ENCODE results near the gene COLEC12. TPM values are rescaled to one million over a fixed set of nuclear protein-coding genes. Genes with fewer than 3 reads are reported as not detected.
A peak's percentile ranks its signal among the peaks of the same experiment; 100 is the strongest.

Gene COLEC12
- total RNA-seq, 3 donors from 2014 or later = 2.4 to 12.1 (median 4.7) TPM

DNA sequence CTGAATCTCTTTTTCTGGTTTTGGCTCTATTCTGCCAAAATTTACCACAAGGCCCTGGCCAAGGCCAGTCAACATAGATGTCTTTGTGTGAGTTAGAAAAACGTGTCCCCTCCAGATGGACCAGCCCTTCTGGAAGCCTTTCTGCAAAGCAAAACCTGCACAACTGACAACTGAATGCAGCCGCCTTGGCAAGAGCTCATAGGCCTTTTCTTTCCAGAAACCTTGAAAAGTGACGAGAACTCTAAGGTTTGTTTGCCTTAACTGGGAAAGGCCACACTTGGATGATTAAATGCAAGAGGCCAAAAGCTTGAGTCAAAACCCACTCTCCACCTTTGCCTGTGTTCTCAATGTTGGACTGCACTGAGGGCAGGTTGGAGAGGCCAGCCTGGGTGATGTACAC is 103.9 kb downstream of the COLEC12 start:
- intact Hi-C loops (cut with DNase I, micrococcal nuclease) = no loop called here
- ATAC-seq (no peak), DNase-seq (no peak)

GRCh38 chr18:396251-396555 is 104.3 kb downstream of the COLEC12 start:
- Histone ChIP-seq H3K4me3 (no peak overlapping the region), H3K9me3 (no peaks in the 10 kb centered on the region), H3K36me3 (ENCODE audit: low read depth) (no peaks in the 10 kb centered on the region), H3K4me1 (ENCODE audit: low read depth) (no peaks in the 10 kb centered on the region)
- TF ChIP-seq, protein P1, sequence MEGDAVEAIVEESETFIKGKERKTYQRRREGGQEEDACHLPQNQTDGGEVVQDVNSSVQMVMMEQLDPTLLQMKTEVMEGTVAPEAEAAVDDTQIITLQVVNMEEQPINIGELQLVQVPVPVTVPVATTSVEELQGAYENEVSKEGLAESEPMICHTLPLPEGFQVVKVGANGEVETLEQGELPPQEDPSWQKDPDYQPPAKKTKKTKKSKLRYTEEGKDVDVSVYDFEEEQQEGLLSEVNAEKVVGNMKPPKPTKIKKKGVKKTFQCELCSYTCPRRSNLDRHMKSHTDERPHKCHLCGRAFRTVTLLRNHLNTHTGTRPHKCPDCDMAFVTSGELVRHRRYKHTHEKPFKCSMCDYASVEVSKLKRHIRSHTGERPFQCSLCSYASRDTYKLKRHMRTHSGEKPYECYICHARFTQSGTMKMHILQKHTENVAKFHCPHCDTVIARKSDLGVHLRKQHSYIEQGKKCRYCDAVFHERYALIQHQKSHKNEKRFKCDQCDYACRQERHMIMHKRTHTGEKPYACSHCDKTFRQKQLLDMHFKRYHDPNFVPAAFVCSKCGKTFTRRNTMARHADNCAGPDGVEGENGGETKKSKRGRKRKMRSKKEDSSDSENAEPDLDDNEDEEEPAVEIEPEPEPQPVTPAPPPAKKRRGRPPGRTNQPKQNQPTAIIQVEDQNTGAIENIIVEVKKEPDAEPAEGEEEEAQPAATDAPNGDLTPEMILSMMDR (IDR thresholded peaks at IDR 0.05) = no peak
- ATAC-seq = no peak
- intact Hi-C loops (cut with DNase I, micrococcal nuclease) = no loop called here
- DNase-seq = no peak

More for the DNA sequence above, 103.9 kb downstream of the COLEC12 start:
- Histone ChIP-seq H3K4me1 (ENCODE audit: low read depth) (no peaks in the 10 kb centered on the region), H3K36me3 (ENCODE audit: low read depth) (no peaks in the 10 kb centered on the region), H3K4me3 (no peak overlapping the region), H3K9me3 (no peaks in the 10 kb centered on the region)
- TF ChIP-seq, protein P1 (IDR thresholded peaks at IDR 0.05) = no peak

- Histone ChIP-seq H3K4me1 (ENCODE audit: low read depth) (no peaks in the 10 kb centered on the region), H3K36me3 (ENCODE audit: low read depth) (no peaks in the 10 kb centered on the region), H3K4me3 (no peak overlapping the region), H3K9me3 (no peaks in the 10 kb centered on the region)
- DNase-seq (no peak), ATAC-seq (no peak)
- intact Hi-C loops (cut with DNase I, micrococcal nuclease) = no loop called here
- TF ChIP-seq, protein P1 (IDR thresholded peaks at IDR 0.05) = no peak
Observed at GRCh38 chr18:395456-396250, 104.8 kb downstream of the COLEC12 start.

DNA sequence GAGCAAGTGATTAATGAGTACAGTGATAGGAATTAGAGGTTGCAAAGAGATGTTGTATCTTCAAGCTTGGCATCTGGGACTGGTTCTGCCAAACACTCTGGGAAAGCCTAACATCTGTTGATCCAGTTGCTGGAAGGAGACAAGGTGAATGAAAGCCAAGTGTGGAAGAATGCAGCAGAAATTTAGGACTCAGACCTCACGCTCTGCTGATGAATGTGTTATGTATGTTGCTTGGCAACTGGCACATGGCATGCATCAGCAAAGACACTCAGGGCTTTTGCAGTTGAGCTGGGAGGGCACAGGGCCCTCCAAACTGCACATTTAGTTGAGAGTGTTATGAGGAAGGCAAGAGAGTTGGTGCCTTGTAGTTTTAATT is 105.5 kb downstream of the COLEC12 start:
- TF ChIP-seq, protein P1 (IDR thresholded peaks at IDR 0.05) = no peak
- Histone ChIP-seq H3K4me1 (ENCODE audit: low read depth) (no peaks in the 10 kb centered on the region), H3K36me3 (ENCODE audit: low read depth) (no peaks in the 10 kb centered on the region), H3K9me3 (no peaks in the 10 kb centered on the region), H3K4me3 (no peak overlapping the region)
- intact Hi-C loops (cut with DNase I, micrococcal nuclease) = no loop called here
- ATAC-seq (peak; percentile 40), DNase-seq (no peak)

DNA sequence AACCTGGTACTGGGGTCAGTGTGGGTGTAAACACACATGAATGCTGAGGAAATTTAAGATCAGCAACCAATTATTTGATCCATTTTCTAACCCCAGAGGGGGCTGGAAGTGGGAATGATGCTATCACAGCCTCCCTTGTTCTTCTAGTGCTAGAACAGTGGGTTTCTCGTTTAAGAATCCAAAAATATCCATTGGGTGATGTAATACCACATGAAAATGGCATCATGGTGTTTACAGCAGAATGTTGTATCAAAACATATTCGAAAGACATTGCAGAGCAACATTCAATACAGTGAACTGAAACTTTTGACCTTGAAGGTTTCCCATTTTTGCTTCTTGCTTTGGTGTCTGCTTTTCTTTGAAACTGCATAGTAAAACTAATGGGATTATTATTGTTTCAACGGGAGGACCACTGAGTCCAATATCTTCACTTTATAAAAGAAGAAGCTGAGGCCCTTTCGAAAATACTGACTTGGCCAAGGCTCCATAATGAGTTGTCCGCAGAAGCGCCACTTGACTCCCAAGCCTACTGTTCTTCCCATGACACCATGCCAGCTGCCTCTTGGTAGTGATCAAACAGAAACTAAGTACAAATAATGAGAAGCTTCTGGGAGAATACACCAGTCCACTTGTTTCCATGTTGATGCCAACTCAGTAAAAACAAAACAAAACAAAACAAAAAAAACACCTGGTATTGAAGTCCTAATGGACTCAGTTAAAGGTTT is 106.1 kb downstream of the COLEC12 start:
- intact Hi-C loops (cut with DNase I, micrococcal nuclease) = no loop called here
- H3K36me3 ChIP-seq (ENCODE audit: low read depth) = no peaks in the 10 kb centered on the region
- TF ChIP-seq, protein P1 (IDR thresholded peaks at IDR 0.05) = no peak
- no peak overlapping the region for H3K4me3 ChIP-seq
- no peaks in the 10 kb centered on the region for H3K9me3 ChIP-seq
- no peak for ATAC-seq
- no peak for DNase-seq
- no peaks in the 10 kb centered on the region for H3K4me1 ChIP-seq (ENCODE audit: low read depth)
